GM21381 (cell line): Measurements from ENCODE around the gene CFC1B.
"Not testable (repeated sequence)": the region's sequence is repeated elsewhere in the genome, so short reads cannot be mapped to it uniquely, and the experiment has no call there.

Source experiments
- ATAC-seq: cut with Tn5 transposase; IDR thresholded peaks from one replicate; pipeline ENCODE4 v1.9.1; 2021; ENCODE audit warnings: mild to moderate bottlenecking, moderate library complexity; ENCODE audit not compliant: unreplicated experiment

CFC1B gene

DNA sequence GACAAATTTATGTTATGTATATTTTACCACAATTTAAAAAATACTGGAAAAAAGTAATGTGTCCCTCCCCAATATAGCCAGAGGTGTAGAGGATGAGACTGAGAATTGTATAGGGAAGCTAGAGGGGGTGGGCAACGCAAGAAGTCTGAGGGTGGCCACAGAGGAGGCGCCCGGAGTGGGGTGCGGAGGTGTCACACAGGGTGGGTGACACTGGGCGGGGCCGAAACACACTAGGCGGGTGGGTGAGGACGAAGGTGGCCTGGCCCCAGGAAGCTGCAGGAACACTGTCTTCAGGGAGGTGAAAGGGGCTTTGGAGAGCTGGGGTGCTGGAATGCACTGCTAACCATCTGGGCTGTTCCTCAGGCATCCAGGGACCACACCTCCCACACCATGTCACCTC lies 35.4 kb downstream of the CFC1B start:
- ATAC-seq: not testable (repeated sequence)

DNA sequence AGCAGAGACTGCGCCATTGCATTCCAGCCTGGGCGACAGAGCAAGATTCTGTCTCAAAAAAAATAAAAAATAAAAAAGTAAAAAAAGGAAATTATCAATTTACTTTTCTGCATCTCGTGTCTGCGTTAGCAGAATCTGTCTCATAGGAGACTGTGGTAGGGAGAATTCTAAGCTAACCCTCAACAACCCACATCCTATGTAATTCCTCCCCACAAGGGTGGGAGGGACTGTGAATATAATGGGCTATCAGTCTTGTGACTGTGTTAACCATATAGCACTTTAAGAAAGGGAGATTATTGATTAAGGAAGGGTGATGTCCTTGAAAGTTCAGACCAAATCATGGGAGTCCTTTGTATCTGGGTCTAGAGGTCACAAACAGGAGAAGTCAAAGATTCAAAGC lies 45.1 kb downstream of the CFC1B start:
- not testable (repeated sequence) for ATAC-seq

DNA sequence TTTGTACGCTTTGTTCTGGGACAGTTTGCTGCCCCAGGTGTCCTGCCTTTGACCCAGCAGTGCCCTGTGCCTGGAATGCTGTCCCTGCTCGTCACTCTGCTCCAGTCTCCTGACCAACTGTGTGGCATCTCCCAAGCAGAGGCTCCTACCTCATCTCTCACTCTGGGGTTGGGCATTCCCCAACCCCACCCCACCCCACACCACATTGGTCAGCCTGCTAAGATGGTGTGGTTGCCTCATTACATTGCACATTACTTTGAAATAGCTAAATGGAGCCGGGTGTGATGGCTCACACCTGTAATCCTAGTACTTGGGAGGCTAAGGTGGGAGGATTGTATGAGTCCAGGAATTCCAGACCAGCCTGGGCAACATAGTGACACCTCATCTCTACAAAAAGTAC lies 50.9 kb downstream of the CFC1B start:
- not testable (repeated sequence) for ATAC-seq

DNA sequence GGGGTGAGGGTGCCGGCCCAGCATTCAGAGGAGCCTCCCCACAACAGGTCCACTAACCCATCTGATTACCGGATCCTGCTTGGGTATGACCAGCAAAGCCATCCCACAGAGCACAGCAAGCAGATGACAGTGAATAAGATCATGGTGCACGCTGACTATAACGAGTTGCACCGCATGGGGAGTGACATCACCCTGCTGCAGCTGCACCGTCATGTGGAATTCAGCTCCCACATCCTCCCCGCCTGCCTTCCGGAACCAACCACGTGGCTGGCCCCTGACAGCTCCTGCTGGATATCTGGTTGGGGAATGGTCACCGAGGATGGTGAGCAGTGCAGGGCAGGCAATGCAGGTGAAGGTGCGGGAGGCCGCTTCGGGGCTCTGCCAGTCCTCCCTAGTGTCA lies 53.2 kb downstream of the CFC1B start:
- not testable (repeated sequence) for ATAC-seq

DNA sequence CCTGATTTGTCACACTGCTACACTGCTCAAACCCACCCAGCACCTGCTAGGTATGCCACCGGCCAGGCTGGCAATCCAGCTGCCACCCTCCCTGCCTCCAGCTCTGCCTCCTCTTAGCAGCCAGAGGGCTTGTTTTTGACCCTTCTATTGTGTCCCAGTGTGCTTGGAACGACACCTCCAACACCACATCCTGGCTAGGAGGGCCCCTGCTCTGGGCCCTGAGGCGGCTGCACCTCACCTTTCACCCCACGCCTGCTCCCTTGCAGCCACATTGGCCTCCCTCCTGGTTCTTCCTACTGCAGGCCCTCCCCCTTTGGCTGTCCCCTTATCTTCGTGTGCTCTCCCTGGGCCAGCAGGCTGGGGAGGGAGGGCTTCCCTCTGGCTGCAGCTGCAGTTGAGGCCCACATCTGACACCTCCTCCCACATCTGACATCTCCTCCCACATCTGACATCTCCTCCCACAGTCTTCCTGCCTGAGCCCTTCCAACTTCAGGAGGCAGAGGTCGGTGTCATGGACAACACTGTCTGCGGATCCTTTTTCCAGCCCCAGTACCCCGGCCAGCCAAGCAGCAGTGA lies 55.3 kb downstream of the CFC1B start:
- ATAC-seq: not testable (repeated sequence)

DNA sequence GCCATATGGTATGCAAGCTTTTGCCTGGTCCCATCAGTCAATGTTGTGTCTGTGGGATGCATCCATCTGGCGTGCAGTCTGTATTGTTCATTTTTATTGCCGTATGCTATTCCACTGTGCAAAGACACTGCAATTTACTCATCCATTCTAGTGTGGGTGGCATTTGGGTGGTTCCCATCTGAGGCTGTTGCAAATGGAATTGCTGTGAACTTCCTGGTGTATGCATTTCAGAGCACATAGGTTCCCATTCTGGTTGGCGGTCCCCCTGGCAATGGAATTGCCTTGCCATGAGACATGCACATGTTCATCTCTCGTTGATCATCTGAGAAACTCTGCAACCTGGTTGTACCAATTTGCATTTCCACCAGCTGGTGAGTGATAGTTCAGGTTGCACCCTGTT lies 56.5 kb downstream of the CFC1B start:
- ATAC-seq: not testable (repeated sequence)
